Measurements from ENCODE around the gene ERC2.

Gene ERC2

DNA sequence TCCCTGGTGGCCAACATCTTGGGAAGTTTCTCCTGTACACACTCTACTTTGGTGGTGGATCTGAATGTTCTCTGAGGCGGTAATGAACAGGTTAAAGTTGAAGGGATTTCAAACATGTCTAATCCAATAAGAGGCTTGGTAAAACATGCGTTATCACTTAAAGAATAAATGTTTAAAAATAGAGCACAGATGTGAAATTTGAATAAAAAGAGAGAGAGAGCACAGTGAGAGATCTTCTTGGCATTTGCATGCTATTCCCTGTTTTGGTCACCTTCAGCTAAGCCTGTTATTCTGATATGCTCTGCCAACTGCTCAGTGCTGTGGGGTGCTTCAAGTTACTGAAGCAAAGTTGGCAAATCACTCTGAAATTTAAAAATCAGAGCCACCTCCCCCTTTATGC, 743.4 kb downstream of the ERC2 start:
- ATAC-seq = no peak

DNA sequence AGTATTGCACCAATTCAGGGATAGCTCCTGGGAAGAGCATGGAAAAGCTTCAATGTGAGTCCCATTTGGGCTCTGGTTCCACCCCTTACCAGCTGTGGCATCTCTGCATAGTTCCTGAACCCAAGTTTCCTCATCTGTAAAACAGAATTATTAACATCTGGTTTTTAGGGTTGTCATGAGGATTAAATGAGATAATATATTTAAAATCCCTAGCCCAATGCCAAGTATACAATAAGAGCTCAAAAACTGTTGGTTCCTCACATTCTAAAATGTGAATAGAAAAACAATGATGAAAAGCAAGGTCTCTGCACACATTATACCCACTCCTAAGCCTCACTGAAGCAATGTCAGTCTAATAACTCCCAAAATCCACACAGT, 743.9 kb downstream of the ERC2 start:
- ATAC-seq = no peak

DNA sequence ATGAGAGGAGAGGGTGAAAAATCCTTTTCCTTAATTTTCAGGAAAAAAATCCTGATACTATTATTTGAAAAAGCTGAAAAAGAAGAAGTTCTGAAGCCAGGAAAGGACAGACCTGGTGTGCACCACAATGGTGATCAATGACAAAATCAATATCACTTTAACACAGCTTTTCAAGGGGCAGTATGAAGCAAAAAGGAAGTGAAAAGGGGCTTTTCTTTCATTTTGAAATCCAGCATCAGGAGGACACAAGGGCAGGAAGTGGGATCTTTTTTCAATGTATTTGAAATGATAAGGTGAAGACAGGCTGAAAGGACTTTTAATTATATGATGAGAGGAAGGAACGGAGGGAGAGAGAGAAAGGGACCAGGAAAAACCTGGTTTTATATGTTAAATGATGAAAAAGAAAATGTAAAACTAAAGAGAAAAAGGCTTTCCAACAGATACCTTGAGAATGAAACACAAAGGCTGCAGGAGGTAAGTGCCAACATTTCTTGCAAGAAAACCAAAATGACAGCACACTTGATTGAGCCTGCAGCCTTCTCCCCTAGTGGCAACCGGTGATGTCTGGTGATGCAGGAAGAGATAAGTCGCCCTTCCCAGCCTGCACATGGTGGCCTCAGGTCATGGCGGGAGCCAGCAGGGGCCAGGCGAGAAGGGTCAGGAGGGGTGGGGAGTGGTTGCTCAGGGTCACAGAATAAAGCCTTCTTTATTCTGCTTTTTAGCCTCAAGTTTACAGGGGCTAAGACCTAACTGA, 744.4 kb downstream of the ERC2 start:
- ATAC-seq = no peak

DNA sequence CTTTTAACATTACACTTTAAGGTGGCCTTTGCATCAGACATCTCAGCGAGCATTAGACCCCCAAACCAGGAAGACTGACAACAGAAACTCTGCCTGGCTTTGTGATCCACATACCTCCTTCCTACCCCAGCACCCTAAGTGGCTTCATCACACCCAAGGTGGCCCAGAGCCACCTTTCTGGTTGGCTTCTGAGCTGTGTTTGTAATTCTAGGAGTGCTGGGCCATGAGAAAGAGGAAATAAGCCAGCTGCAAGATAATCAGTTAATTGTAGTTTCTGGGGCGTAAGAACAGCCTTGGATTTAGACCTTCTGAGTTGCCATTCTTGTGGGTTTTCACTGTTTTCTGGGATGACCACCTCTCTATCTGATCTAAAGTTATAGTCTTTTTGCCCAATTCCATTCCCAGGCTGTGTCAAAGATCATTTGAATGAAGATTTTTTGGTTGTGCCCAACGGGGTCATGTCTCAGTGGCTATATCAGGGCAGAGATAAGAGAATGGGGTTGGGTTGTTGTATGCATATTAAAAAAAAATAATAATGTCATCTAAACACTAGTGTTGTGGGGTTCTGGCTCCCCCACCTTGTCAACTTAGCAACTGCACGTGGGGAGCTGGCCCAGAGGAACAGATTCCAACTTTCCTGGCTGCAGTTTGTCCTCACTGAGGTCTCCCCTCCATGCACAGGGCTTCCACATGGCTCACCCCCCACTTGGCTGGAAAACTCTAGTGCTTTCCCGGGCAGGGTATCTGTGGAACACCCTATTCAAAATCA, 746.4 kb downstream of the ERC2 start:
- ATAC-seq = no peak

DNA sequence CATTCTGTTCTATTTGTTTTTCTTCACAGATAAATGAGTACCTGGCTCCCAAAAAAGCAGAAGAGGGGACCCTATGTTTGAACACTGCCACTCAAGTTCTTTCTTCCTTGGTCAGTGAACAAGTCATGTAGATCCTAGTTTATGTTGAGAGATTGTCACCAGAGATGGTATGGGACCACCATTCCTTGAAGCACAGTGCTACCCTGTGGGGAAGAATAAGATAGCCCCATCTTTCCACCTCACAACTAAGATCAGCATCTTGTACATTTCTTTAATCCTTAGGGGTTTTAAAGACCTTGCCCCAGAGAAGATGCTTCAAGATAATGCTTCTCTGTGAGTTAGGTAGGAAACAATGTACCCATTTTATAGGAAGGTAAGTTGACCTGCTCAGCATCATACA, 747.7 kb downstream of the ERC2 start:
- no peak for ATAC-seq

DNA sequence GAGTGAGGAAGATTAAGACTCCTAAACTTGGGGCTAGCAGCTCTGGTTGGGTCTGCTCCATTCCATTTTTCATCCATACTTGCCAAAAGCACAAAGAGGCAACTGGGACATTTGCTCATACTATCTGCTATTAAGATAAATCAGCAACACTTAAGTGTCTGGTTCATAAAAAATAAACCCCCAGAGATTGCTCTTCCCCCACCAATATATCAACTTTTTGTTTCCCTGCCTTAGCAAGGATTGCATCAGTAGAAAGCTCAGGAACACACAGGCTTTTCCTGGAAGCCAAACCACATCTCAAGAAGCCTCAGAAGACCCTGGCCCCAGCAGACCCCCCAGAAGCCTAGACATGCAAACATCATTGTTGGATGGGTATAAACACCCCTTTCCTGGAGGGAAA, 748.8 kb downstream of the ERC2 start:
- no peak for ATAC-seq

DNA sequence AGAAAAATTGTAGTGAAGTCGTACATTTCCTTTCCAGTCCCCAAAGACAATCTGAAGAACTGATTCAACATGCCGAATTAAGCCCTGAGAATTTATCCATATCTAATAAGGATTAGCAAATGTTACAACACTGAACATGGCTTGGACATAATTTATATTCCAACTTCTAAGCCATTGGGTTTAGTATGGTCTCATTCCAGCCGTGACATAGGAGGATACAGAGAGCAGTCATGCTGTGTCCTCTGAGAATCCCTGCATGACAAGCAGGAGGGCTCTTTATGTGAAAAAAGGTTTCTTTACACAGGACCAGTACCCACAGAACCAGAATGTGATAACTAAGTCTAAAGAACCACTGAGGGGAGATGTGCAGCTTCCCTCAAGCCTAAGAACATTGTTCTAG, 749.3 kb downstream of the ERC2 start:
- no peak for ATAC-seq

DNA sequence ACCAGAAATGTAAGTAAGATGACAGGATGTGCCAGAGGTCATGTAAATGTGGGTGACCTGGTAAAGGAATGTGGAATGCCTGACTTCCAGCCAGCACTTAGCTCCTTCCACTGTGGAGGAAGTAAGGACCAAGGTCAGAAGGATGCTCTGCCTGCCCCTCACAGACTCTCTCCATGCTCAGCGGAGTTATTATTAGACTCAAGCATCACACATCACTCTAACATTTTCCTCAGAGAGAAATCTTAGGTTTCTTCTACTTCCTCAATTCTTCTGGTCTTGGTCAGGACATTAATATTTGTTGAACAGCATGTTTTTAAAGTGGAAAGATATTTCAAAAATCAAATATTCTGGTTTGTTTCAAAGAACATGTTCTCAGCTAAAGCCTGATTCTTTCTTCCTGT, 749.7 kb downstream of the ERC2 start:
- no peak for ATAC-seq

DNA sequence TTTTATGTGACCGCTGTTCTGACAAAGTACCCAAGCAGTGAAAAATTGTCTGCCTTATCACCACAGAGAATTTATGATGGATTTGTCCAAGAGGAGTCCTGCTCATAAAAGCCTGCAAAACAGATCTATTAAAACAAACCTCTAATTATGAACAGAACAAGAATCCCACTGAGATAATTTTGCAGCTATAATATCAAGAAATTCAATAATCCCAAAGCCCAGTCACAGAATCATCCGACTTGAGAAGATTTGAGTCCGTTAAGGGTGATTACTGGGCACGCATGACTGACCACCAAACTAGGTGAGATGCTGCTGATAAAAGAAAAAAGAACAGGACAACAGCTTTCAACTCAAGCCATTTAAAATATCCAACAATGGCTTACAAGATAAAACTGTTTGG, 750.2 kb downstream of the ERC2 start:
- no peak for ATAC-seq

DNA sequence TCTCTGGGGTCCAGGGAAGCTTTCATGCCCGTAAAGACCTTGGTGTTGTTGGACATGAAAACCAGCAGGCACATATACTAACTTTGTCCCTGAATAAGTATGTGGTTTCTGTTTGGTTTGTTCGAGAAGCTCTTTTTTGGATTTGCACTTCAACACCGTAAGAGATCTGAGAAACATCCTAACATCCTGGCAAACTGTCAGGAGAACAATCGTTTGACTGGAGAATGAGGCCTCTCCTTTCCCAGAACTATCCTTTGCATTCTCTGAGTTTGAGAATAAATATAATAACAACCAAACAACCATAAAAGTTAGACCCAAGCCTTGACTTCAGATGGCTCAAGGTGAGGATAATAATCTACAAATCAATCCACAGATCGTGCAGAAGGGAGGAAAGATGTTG, 750.8 kb downstream of the ERC2 start:
- no peak for ATAC-seq

DNA sequence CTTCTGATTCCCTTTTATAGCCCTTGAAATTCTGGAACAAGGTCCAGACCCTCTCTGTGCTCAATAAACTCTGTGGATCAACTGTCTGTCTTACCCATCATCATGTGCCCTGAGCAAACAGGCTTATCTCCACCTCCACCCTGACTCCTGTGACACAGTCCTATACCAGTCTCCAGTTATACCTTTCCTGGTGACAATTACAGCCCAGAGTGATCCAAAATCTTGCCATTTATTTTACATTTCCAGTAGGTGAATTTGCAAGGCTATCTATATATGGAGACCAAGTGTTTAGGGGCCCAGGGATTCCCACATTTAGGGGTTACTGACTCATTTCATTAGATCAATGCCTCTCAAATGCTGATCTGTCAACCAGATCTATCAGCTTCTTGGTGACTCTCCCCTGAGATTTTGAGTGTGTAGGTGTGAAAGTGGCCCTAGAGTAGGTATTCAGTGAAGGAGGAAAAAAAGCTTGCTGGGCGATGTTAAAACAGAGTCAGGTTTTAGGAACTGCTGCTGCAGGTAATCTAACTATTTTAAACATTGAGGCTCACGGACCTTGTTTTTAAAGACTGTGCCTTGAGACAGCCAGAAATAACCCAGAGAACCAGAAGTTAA, 751.5 kb downstream of the ERC2 start:
- no peak for ATAC-seq

DNA sequence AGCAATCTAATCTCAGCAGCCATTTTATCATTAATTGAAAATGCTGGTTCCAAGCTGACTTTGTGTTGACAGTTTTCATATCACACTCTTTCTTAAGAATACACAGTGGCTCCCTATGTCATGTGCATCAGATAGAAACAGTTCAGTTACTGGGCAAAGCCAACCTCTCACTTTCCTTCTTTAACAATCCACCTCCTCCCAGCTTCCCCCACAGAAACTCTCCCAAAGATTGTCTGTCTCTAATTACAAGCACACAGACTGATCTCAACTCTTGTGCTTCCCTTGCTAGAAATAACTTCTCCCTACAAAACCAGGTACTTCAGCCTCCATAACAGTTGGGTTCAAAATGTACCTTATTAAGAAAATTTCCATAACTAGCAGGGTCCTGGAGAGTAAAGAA, 752.2 kb downstream of the ERC2 start:
- no peak for ATAC-seq

DNA sequence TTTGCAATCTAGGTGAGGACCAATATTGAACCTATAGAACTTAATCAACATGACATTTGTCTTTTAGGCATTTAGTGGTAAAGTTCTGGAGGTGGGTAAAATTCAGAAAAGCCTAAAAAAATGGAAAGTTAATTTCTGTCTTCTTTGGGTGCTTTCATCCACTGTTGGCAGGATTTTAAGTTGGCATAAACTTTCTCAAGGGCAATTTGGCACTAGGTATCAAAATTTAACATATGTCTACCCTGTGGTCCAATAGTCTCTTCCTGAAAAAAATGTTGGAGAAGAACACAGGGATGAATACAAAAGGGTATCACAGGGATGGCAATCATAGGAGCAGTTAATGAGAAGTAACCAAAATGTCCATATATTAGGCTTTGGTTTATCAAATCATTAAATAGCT, 754.2 kb downstream of the ERC2 start:
- no peak for ATAC-seq

DNA sequence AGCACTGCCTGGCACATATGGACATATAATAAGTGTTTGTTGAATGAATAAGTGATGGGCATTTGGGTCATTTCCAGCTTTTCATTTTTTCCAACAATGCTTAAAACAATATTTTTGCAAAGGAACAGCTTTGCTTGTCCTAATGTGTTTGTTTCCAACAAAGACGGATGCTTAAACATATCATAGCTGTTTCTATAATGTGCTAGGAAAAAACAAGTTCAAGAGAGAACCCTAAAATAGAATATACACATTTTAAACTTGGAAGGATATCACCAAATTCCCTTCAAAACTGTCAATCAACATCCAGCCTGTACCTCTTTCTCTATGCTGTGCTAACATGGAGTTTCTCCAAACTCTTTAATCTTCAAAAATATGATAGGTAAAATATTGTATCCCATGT, 756.6 kb downstream of the ERC2 start:
- ATAC-seq = no peak

DNA sequence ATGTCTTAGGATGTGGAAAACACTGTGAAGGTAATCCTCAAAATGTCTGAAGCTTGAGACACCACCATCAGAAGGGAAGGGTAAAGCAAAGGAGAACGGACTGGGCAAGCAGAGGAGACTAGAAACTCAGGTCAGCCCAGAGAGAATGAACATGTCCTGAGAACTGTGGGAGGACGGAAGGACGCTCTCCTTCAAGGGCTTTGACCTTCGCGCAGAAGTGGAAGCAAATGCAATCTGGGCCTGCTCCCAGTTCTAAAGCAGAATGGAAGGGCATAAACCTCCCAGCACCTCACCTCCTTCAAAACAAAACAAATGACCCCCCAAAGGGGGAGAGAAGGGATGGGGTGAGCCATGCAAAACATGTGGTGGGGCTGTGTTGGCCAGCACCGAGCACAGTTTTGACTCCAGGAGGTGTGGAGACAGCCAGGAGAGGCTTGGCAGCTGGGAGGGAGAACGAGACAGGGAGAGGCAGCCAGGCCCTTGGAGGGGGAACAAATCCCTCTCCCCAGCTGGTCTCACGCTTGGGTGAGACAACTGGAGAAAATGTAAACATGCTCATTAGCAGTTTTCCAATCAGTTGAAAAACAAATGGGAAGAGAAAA, 758.8 kb downstream of the ERC2 start:
- ATAC-seq = no peak

DNA sequence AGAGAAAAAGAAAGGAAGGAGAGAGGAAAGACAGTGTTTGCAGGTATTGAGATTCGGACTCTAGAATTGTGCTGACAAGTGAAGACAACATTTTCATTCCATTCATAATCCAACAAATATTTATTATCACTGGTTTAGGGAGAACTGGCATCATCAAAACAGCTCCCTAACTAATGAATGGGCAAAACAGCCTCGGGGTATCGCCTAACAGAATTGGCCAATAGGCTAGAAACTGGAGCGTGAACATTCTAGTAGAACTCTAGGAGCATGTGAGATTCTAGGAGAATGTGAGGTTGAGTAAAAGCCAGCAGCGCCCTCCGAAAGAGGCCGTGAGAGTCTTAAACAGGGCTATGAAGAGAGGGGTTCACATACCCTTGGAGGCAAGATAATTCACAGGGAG, 759.3 kb downstream of the ERC2 start:
- no peak for ATAC-seq

DNA sequence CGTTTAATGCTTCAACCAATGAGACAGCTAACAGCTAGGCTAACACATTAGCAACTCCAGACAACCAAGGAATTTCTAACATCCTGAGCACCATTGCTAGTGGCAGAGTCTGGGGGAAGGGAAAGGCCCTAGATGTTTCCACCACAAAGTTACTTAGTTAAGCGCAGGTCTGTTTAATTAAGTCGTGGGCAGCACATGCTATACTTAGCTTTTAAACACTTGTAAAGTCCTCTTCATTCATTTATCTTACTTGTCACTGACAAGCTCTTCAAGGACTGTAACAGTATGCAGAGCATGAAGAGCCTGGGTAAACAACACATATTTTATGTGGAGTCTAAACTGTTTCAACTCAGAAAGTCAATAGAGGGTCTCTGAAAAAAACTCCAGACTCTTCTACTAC, 760.0 kb downstream of the ERC2 start:
- no peak for ATAC-seq

DNA sequence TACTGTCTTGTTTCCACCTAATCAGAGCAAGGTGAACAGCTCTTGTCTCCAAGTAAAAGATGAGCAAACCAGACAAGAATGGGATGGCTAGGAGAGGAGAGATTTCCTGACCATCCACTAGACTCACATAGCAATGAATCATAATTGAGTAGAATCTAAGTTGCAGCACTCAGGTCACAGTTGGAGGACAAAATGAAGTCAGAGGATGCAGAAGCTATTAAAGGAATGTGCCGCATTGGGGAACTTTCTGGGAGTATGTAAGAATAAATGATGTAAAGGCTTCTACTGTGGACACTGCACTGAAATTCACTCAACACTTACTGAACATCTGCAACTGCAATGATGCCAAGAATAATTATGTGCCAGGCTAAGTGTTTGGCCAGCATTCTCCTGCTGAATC, 763.7 kb downstream of the ERC2 start:
- no peak for ATAC-seq

DNA sequence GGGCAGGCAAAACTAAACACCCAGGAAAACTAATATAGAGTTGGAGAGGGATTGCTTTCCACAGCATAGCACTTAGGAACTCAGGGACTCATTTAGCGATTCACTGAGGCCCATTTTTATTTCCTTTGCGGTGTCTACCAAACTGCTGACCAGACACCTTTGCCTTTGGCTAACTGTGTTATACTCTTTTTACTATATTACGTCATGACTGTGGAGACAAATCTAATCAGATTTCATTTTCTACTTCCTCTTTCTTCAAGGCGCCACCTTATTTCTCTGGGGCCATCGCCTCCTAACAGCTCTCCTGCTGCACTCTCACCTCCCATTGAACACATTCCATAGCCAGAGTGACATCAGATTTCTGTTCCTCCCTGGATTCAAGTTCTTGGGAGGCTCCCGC, 765.4 kb downstream of the ERC2 start:
- ATAC-seq = no peak

DNA sequence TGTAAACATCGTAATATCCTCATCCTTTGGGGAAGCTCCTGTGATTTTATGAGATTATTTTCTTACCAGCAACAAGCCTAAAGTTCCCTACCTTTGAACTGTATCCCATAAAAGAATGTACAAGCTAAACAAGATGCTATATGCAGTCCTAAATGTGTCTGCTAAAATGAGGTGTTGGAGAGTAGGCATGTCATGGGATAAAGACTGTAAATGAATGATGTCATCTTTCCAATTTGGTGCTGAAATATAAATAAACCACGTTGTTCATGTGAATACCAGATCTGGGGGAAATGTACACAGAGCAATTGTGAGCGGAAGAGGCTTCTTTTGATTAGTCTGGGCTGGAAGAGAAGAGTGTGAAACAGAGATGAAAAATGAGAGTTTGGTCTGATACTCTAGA, 766.3 kb downstream of the ERC2 start:
- no peak for ATAC-seq

DNA sequence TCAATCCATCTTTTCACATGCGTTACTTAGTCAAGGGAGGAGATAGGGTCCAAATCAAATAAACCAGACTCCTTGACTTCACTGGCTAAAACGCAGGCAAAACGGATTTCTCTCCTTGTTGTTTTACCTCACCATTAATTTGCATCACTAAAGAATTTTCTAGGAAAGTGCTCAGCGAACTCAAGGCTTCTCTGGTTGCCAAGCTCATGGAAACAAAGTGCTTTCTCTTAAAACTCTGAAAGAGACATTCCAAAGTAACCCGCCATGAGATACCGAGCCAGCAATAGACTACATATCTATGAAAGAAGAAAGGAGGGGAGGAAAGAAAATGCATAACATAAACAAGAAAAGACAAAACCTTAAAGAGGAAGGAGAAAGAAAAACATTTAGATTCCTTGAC, 769.4 kb downstream of the ERC2 start:
- ATAC-seq = no peak

DNA sequence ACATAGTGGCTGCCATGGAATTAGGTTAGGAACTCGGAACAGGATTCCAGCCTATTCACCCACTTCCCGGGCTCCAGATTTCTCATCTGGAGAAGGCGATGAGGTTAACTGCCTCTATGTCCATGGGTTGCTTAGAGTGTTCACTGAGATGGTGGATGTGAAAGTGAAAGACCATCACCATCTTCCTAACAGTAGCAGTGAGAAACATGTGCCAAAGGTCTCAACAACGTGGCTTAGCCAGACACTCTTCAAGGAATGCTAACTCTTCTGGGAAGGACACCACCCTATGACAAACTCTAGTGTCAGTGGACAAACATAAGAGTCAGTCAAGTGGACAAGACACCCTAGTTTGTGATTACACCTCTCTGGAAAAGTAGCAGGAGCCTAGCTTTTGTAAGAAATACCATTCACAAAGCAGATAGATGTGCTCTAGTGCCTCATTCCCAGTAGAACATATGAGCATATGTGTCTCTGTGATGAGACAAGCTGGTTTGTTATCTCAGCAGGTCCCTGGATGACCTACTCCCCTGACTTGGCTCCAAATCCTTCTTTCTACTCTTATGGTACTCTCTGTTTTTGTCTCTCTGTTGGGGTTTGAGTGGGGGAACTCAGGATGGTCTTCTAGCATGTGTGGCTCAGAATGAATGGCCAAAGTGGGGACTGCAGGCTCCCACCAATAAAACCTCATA, 770.9 kb downstream of the ERC2 start:
- no peak for ATAC-seq

DNA sequence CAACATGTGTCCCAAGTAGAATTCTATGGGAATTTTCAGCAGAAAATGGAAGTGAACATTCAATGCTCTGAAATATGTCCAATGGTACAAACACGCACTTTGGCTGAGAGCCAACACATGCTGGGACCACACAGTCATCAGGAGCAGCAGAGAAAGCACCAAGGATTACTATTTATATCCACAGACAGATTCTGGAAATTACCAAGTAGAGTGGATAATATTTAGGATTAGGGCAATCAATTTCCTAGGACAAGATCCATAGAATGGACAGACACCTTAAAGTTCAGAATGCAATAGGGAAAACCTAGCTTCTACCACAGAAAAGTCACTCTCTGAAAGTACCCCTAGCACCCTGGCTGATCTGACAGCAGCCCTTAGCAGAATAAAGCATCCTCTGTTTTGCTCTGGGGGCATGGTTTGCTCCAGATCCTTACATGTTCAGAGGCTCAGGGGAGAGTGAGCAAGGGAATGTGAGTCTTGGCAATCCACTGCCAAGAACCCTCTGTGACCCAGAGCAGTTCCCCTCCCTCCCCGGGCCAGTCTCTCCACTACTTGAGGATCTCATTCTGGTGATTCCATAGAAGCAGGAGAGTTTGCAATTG, 775.2 kb downstream of the ERC2 start:
- ATAC-seq = no peak
